Measurements from ENCODE around the gene ANKRD27.
A peak's percentile ranks its signal among the peaks of the same experiment; 100 is the strongest.
"Not testable (repeated sequence)": the region's sequence is repeated elsewhere in the genome, so short reads cannot be mapped to it uniquely, and the experiment has no call there.

ANKRD27 gene

GRCh38 chr19:32674931-32675719 is at the start of gene ANKRD27:
Gene ANKRD27, minus strand, starts transcription at chr19:32675180. Its CDS starts 16,165 bp downstream, at chr19:32659015.
- DNase-seq (ENCODE audit: low spot score): peak; percentile 100

GRCh38 chr19:32720936-32721250 is 45.9 kb upstream of the ANKRD27 start:
- DNase-seq (ENCODE audit: low spot score): no peak

- DNase-seq (ENCODE audit: low spot score): no peak
Measured at GRCh38 chr19:32720216-32720935, 45.4 kb upstream of the ANKRD27 start.

- DNase-seq (ENCODE audit: low spot score): no peak
Measured at GRCh38 chr19:32719611-32720059, 44.7 kb upstream of the ANKRD27 start, which contains the start of gene TDRD12. Gene TDRD12, plus strand, starts transcription at chr19:32719767. Its CDS starts 306 bp downstream, at chr19:32720073.

GRCh38 chr19:32718286-32718685 is 43.3 kb upstream of the ANKRD27 start:
- DNase-seq (ENCODE audit: low spot score): no peak

- DNase-seq (ENCODE audit: low spot score): no peak
Measured at GRCh38 chr19:32717496-32717895, 42.5 kb upstream of the ANKRD27 start.

- DNase-seq (ENCODE audit: low spot score): not testable (repeated sequence)
Measured at GRCh38 chr19:32716203-32716602, 41.2 kb upstream of the ANKRD27 start.

GRCh38 chr19:32711747-32712146 is 36.8 kb upstream of the ANKRD27 start:
- no peak for DNase-seq (ENCODE audit: low spot score)

GRCh38 chr19:32709032-32709431 is 34.1 kb upstream of the ANKRD27 start:
- no peak for DNase-seq (ENCODE audit: low spot score)

GRCh38 chr19:32708457-32708856 is 33.5 kb upstream of the ANKRD27 start:
- DNase-seq (ENCODE audit: low spot score): no peak

GRCh38 chr19:32704006-32704405 is 29.0 kb upstream of the ANKRD27 start:
- not testable (repeated sequence) for DNase-seq (ENCODE audit: low spot score)

GRCh38 chr19:32702010-32702409 is 27.0 kb upstream of the ANKRD27 start:
- no peak for DNase-seq (ENCODE audit: low spot score)

- DNase-seq (ENCODE audit: low spot score): not testable (repeated sequence)
Measured at GRCh38 chr19:32700129-32700528, 25.1 kb upstream of the ANKRD27 start.

- DNase-seq (ENCODE audit: low spot score): not testable (repeated sequence)
Measured at GRCh38 chr19:32696771-32697170, 21.8 kb upstream of the ANKRD27 start.

- not testable (repeated sequence) for DNase-seq (ENCODE audit: low spot score)
Measured at GRCh38 chr19:32695506-32695905, 20.5 kb upstream of the ANKRD27 start.

- DNase-seq (ENCODE audit: low spot score): not testable (repeated sequence)
Measured at GRCh38 chr19:32694851-32695250, 19.9 kb upstream of the ANKRD27 start.

GRCh38 chr19:32694316-32694715 is 19.3 kb upstream of the ANKRD27 start:
- not testable (repeated sequence) for DNase-seq (ENCODE audit: low spot score)

- DNase-seq (ENCODE audit: low spot score): not testable (repeated sequence)
Measured at GRCh38 chr19:32693151-32694108, 18.4 kb upstream of the ANKRD27 start.

- no peak for DNase-seq (ENCODE audit: low spot score)
Measured at GRCh38 chr19:32692727-32693061, 17.7 kb upstream of the ANKRD27 start.

- peak; percentile 78 for DNase-seq (ENCODE audit: low spot score)
Measured at GRCh38 chr19:32691952-32692726, 17.2 kb upstream of the ANKRD27 start.

- peak; percentile 93 for DNase-seq (ENCODE audit: low spot score)
Measured at GRCh38 chr19:32691291-32691951, 16.4 kb upstream of the ANKRD27 start, which contains the start of gene NUDT19. Gene NUDT19, plus strand, starts transcription at chr19:32691821. Its CDS starts 140 bp downstream, at chr19:32691961.
